Astrocyte of the cerebellum (primary cell): ENCODE data around the gene FAM168A.

ENCODE experiments used
- DNase-seq: peaks from one replicate; pipeline ENCODE4 v3.0.0-alpha.2; 2011; ENCODE audit warnings: low read depth
- H3K4me3 ChIP-seq: 2 replicates; pipeline ENCODE4 v1.5.1; 2011; ENCODE audit warnings: mild to moderate bottlenecking, low read depth, low read length, moderate library complexity
- in situ Hi-C: cut with HindIII; loops from 2 replicates; pipeline ENCODE4 v1.10.0; 2017; ENCODE audit warnings: low sequenced_read_pairs
- TF ChIP-seq, protein P1 (sequence below): IDR thresholded peaks from 2 replicates; pipeline ENCODE4 v1.5.1; 2012; ENCODE audit warnings: low read length, low read depth, moderate library complexity, mild to moderate bottlenecking; ENCODE audit errors: missing control alignments

The FAM168A gene

DNA sequence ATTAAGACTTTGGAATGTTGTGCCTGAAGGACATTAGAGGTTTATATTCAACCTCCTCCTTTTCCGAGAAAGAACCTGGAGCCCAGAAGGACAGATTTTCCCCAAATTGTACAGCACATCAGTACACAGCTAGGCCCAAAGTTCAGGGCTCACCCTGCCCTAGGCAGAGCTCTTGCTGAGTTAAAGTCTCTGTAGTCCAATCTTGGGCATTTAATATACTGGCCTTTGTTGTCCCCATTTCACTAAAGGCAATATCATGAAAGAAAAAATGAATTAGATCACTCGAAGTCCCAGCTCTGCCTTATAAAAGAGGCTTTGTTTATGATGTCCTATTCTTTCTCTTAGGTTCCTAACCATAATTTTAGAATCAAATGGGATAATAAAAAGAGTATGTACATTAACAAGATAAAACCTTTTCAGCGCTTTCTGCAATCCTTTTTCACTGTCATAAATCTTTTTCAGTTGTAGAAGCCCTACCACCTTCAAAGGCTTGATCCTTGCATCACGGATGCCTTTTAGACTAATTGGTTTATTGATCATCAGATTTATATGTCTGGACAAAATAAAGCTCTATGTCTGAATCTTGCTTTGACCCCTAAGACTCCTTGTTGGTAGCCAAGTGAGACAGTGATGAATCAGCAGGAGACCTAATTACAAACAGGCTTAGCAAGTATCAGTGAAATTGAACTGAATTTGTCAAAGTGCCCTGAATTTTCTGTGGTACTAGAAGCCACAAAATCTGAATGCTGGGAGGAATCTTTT, 181.9 kb downstream of the FAM168A start:
- in situ Hi-C loops: no loop called here
- DNase-seq: no peak
- H3K4me3 ChIP-seq: no peak overlapping the region
- TF ChIP-seq, protein P1, sequence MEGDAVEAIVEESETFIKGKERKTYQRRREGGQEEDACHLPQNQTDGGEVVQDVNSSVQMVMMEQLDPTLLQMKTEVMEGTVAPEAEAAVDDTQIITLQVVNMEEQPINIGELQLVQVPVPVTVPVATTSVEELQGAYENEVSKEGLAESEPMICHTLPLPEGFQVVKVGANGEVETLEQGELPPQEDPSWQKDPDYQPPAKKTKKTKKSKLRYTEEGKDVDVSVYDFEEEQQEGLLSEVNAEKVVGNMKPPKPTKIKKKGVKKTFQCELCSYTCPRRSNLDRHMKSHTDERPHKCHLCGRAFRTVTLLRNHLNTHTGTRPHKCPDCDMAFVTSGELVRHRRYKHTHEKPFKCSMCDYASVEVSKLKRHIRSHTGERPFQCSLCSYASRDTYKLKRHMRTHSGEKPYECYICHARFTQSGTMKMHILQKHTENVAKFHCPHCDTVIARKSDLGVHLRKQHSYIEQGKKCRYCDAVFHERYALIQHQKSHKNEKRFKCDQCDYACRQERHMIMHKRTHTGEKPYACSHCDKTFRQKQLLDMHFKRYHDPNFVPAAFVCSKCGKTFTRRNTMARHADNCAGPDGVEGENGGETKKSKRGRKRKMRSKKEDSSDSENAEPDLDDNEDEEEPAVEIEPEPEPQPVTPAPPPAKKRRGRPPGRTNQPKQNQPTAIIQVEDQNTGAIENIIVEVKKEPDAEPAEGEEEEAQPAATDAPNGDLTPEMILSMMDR: no peak

DNA sequence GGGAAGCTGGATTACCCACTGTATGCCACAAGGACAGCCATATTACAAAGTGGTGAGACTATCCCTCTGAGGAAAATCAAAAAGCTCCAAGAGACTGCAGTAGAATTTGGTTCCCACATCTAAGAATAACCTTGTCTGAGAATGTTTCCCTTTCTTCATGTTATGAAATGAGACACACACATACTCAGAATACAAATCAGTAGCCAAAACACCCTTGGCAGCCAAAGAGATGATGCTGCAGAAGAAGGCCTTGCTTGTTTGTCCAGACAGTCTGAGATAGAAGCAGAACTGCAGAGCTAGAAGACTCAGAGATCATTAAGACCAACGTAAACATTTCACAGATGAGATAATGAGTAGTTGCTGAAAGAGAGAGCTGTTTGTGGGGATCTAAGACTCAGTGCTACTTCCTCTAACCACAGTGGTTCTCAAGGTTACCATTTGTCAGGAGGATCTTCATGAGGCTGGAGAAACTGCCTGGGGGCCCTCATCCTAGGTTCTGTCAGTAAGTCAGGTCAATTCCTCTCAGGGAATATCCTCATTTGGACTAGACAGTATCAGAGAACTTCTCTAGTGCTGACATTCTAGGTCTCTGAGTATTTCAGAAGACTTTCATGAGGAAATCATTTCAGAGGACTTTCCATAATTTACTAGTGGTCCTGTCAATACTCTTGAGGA, 182.8 kb downstream of the FAM168A start:
- TF ChIP-seq, protein P1: no peak
- H3K4me3 ChIP-seq: no peak overlapping the region
- DNase-seq: no peak
- in situ Hi-C loops: no loop called here

DNA sequence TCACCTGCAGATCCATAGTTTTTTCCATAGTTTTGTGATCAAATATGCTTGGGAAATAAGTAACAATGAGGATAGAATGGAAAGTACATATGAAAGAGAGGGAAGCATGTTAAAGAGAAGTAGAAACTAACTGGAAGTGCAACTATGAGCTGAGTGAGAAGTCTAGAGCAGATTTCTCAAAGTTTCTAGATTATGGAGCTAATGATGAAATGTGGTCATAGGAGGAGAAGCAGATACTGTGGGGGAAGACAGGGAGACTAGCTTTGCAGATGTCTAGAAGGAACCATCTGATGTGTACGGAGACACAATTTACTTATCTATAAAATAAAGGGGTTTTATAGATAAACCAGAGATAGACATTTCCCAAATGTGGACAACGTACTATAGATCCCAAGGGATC, 184.7 kb downstream of the FAM168A start:
- no peak overlapping the region for H3K4me3 ChIP-seq
- no peak for DNase-seq
- TF ChIP-seq, protein P1: no peak
- in situ Hi-C loops: no loop called here

DNA sequence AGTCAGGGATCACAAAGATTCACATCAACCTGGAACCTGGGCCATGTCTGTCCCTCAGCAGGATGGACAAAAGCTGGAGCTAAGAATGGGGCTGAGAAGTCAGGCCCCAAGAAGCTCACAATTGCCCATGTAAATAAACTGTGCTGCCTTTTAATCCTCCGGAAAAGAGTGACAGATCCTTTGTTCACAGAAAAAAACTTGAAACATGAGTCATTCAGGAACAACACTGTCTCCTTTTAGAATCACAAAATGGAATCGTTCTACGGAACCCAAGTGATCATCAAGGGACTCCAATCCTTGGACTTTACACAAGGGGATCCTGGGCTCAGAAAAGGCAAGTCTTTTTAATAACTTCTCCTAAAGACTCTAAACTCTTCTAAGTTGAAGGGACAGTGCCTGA, 185.6 kb downstream of the FAM168A start:
- TF ChIP-seq, protein P1: no peak
- no peak for DNase-seq
- H3K4me3 ChIP-seq: no peak overlapping the region
- in situ Hi-C loops: no loop called here

DNA sequence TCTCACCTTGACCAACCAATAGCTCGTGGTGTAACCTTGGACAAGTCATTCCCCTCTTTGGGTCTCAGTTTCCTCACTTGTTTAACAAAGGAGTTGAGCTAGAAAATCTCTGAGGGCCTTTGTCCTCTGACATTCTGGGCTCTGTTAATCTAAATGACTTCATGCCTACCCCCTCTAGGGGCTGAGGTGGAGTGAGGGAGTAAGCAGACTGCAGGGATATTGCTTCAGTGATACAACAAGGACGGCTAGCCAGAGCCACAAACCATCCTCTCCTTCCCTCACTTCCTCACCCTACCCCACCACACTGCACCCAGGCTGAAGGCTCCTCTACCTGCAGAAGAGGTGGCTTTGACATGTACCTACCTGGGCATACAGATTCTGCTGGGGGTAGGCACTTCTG, 186.9 kb downstream of the FAM168A start:
- in situ Hi-C loops: no loop called here

DNA sequence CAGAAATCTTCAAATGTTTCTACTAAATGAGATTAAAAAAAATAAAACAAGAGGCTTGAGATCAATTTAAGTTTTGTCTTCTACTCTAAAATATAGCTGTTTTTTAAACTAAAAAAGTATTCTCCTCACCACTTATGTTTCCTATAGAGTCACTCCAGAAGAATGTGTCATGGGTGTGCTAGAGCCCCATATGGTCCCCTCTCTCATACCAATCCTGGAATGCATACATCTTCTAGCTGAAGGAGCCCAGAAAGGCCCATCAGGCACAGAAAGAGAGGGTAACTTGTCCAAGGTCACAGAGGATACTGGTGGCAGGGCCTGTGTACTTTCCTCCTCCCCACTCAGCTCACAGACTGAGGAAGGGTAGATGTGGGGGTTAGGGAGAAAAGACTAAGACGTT, 187.3 kb downstream of the FAM168A start:
- in situ Hi-C loops: no loop called here
- DNase-seq: no peak
- no peak overlapping the region for H3K4me3 ChIP-seq
- TF ChIP-seq, protein P1: no peak

More for the DNA sequence above, 186.9 kb downstream of the FAM168A start:
- DNase-seq: no peak
- TF ChIP-seq, protein P1: no peak
- no peak overlapping the region for H3K4me3 ChIP-seq
